ENCODE data around the gene AP2A1. TPM values are rescaled to one million over a fixed set of nuclear protein-coding genes. Genes with fewer than 3 reads are reported as not detected.

Gene AP2A1
- total and polyA plus RNA-seq, 4 donors, result 20.1 to 123 (median 57.5) TPM

- Histone ChIP-seq H3K27ac (ENCODE audit: low read depth in 1 of 2, low read length in 2 of 2) (no peak overlapping the region), H3K9me3 (ENCODE audit: control insufficient read depth in 4 of 4, low read length in 3 of 4) (no peaks in the 10 kb centered on the region), H3K4me1 (ENCODE audit: control insufficient read depth in 4 of 4, insufficient read depth in 4 of 4, low read length in 3 of 4) (peaks cover 1 to 25% (median 12%) of the 10 kb centered on the region in 4 donors), H3K9ac (ENCODE audit: low read depth in 1 of 2, low read length in 2 of 2) (no peak overlapping the region), H3K36me3 (ENCODE audit: control insufficient read depth in 4 of 4, insufficient read depth in 3 of 4, low read depth in 1 of 4, low read length in 3 of 4) (peaks cover 5 to 28% (median 9%) of the 10 kb centered on the region in 4 donors), H3K4me3 (ENCODE audit: low read depth in 1 of 3, low read length in 3 of 3) (peak overlapping the region in 1 of 3 donors; percentile 70), H3K27me3 (ENCODE audit: control insufficient read depth in 4 of 4, insufficient read depth in 4 of 4, low read length in 3 of 4) (no peaks in the 10 kb centered on the region)
- no peak for DNase-seq (ENCODE audit: low spot score)
- no peak for TF ChIP-seq RAD21 (IDR thresholded peaks at IDR 0.05)
- no peak for TF ChIP-seq MAX (IDR thresholded peaks at IDR 0.05)
- TF ChIP-seq, protein P1, sequence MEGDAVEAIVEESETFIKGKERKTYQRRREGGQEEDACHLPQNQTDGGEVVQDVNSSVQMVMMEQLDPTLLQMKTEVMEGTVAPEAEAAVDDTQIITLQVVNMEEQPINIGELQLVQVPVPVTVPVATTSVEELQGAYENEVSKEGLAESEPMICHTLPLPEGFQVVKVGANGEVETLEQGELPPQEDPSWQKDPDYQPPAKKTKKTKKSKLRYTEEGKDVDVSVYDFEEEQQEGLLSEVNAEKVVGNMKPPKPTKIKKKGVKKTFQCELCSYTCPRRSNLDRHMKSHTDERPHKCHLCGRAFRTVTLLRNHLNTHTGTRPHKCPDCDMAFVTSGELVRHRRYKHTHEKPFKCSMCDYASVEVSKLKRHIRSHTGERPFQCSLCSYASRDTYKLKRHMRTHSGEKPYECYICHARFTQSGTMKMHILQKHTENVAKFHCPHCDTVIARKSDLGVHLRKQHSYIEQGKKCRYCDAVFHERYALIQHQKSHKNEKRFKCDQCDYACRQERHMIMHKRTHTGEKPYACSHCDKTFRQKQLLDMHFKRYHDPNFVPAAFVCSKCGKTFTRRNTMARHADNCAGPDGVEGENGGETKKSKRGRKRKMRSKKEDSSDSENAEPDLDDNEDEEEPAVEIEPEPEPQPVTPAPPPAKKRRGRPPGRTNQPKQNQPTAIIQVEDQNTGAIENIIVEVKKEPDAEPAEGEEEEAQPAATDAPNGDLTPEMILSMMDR (IDR thresholded peaks at IDR 0.05; ENCODE audit: low read depth, low read length, missing input control), result no peak
- no peak for TF ChIP-seq EGR1 (IDR thresholded peaks at IDR 0.05; ENCODE audit: low read depth in 2 of 2)
- no peak for TF ChIP-seq GABPA (IDR thresholded peaks at IDR 0.05 in 1 of 2, conservative IDR thresholded peaks at IDR 0.05 in 1 of 2)
- no peak for TF ChIP-seq TAF1 (conservative IDR thresholded peaks at IDR 0.05)
- no peak for TF ChIP-seq NR2F2 (IDR thresholded peaks at IDR 0.05)
- TF ChIP-seq FOXA1 (IDR thresholded peaks at IDR 0.05), result no peak
- no peak for TF ChIP-seq HNF4G (IDR thresholded peaks at IDR 0.05)
- TF ChIP-seq RXRA (IDR thresholded peaks at IDR 0.05), result no peak
- no peak for TF ChIP-seq HNF4A (conservative IDR thresholded peaks at IDR 0.05)
- TF ChIP-seq, protein P2, sequence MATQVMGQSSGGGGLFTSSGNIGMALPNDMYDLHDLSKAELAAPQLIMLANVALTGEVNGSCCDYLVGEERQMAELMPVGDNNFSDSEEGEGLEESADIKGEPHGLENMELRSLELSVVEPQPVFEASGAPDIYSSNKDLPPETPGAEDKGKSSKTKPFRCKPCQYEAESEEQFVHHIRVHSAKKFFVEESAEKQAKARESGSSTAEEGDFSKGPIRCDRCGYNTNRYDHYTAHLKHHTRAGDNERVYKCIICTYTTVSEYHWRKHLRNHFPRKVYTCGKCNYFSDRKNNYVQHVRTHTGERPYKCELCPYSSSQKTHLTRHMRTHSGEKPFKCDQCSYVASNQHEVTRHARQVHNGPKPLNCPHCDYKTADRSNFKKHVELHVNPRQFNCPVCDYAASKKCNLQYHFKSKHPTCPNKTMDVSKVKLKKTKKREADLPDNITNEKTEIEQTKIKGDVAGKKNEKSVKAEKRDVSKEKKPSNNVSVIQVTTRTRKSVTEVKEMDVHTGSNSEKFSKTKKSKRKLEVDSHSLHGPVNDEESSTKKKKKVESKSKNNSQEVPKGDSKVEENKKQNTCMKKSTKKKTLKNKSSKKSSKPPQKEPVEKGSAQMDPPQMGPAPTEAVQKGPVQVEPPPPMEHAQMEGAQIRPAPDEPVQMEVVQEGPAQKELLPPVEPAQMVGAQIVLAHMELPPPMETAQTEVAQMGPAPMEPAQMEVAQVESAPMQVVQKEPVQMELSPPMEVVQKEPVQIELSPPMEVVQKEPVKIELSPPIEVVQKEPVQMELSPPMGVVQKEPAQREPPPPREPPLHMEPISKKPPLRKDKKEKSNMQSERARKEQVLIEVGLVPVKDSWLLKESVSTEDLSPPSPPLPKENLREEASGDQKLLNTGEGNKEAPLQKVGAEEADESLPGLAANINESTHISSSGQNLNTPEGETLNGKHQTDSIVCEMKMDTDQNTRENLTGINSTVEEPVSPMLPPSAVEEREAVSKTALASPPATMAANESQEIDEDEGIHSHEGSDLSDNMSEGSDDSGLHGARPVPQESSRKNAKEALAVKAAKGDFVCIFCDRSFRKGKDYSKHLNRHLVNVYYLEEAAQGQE (IDR thresholded peaks at IDR 0.05), result no peak
- WGBS, result 86% methylated on average over 20 of the region's 20 CpGs
These were observed 41.3 kb downstream of the AP2A1 start for GRCh38 chr19:49807904-49808675.

GRCh38 chr19:49808711-49809159 lies 41.9 kb downstream of the AP2A1 start:
- Histone ChIP-seq H3K27ac (ENCODE audit: low read depth in 1 of 2, low read length in 2 of 2) (peak overlapping the region; percentile 73 to 77), H3K4me3 (ENCODE audit: low read depth in 1 of 3, low read length in 3 of 3) (peak overlapping the region; percentile 70 to 84 (median 72)), H3K4me1 (ENCODE audit: control insufficient read depth in 4 of 4, insufficient read depth in 4 of 4, low read length in 3 of 4) (peaks cover 1 to 27% (median 14%) of the 10 kb centered on the region in 4 donors), H3K9me3 (ENCODE audit: control insufficient read depth in 4 of 4, low read length in 3 of 4) (no peaks in the 10 kb centered on the region), H3K9ac (ENCODE audit: low read depth in 1 of 2, low read length in 2 of 2) (peak overlapping the region in 1 of 2 donors; percentile 30), H3K36me3 (ENCODE audit: control insufficient read depth in 4 of 4, insufficient read depth in 3 of 4, low read depth in 1 of 4, low read length in 3 of 4) (peaks cover under 1 to 21% (median 5%) of the 10 kb centered on the region in 4 donors), H3K27me3 (ENCODE audit: control insufficient read depth in 4 of 4, insufficient read depth in 4 of 4, low read length in 3 of 4) (no peaks in the 10 kb centered on the region)
- peak; percentile 96 for DNase-seq (ENCODE audit: low spot score)
- 5% methylated on average over 31 of the region's 31 CpGs for WGBS
- no peak for TF ChIP-seq MAX (IDR thresholded peaks at IDR 0.05)
- TF ChIP-seq, protein P3, sequence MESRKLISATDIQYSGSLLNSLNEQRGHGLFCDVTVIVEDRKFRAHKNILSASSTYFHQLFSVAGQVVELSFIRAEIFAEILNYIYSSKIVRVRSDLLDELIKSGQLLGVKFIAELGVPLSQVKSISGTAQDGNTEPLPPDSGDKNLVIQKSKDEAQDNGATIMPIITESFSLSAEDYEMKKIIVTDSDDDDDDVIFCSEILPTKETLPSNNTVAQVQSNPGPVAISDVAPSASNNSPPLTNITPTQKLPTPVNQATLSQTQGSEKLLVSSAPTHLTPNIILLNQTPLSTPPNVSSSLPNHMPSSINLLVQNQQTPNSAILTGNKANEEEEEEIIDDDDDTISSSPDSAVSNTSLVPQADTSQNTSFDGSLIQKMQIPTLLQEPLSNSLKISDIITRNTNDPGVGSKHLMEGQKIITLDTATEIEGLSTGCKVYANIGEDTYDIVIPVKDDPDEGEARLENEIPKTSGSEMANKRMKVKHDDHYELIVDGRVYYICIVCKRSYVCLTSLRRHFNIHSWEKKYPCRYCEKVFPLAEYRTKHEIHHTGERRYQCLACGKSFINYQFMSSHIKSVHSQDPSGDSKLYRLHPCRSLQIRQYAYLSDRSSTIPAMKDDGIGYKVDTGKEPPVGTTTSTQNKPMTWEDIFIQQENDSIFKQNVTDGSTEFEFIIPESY (IDR thresholded peaks at IDR 0.05), result no peak
- TF ChIP-seq, protein P1 (IDR thresholded peaks at IDR 0.05; ENCODE audit: low read depth, low read length, missing input control), result no peak
- no peak for TF ChIP-seq RAD21 (IDR thresholded peaks at IDR 0.05)
- no peak for TF ChIP-seq GABPA (IDR thresholded peaks at IDR 0.05 in 1 of 2, conservative IDR thresholded peaks at IDR 0.05 in 1 of 2)
- peak; percentile 43 for TF ChIP-seq SP1 (IDR thresholded peaks at IDR 0.05)
- TF ChIP-seq, protein P2 (IDR thresholded peaks at IDR 0.05), result no peak
- TF ChIP-seq HNF4G (IDR thresholded peaks at IDR 0.05), result no peak
- no peak for TF ChIP-seq FOXA2 (IDR thresholded peaks at IDR 0.05)
- no peak for TF ChIP-seq EGR1 (IDR thresholded peaks at IDR 0.05; ENCODE audit: low read depth in 2 of 2)

Data from liver (tissue), 9 donors.